GM12873 (cell line): ENCODE data around the gene MCHR1.

Source experiments
- CTCF ChIP-seq: IDR thresholded peaks from 2 replicates; pipeline ENCODE4 v1.5.1; 2012; ENCODE audit warnings: low read depth, mild to moderate bottlenecking, moderate library complexity, low read length, control low read depth; ENCODE audit not compliant: insufficient read depth; ENCODE audit errors: missing control alignments

The MCHR1 gene

GRCh38 chr22:40714499-40715337 is 35.4 kb downstream of the MCHR1 start:
- TF ChIP-seq CTCF: no peak

- TF ChIP-seq CTCF: no peak
Observed at GRCh38 chr22:40716116-40716515, 36.8 kb downstream of the MCHR1 start.

GRCh38 chr22:40718250-40719204 is 39.2 kb downstream of the MCHR1 start:
- TF ChIP-seq CTCF: no peak

- no peak for TF ChIP-seq CTCF
Observed at GRCh38 chr22:40719599-40719998, 40.3 kb downstream of the MCHR1 start.

- TF ChIP-seq CTCF: no peak
Observed at GRCh38 chr22:40720538-40721256, 41.4 kb downstream of the MCHR1 start.

- TF ChIP-seq CTCF: no peak
Observed at GRCh38 chr22:40721266-40721665, 42.0 kb downstream of the MCHR1 start.
